Measurements from ENCODE around the gene AKR7A2. TPM values are rescaled to one million over a fixed set of nuclear protein-coding genes. Genes with fewer than 3 reads are reported as not detected.
A peak's percentile ranks its signal among the peaks of the same experiment; 100 is the strongest.
"Not testable (repeated sequence)": the region's sequence is repeated elsewhere in the genome, so short reads cannot be mapped to it uniquely, and the experiment has no call there.

The AKR7A2 gene
- total and polyA plus RNA-seq, 3 donors from 2014 or later, result 73.0 to 141 (median 83.3) TPM

DNA sequence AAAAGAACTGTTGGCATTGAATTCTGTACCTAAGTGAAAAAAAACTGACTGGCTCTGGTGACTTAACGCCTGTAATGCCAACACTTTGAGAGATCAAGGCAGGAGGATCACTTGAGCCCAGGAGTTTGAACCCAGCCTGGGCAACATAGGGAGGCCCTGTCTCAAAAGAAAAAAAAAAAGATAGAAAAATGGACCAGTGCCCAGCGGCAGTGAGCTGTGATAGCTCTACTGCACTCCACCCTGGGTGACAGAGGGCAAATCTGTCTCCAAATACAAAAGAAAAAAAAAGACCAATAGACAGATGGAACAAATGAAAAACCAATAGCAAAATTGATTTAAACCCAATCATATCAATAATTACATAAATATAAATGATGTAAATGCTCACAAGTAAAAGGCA, 22.7 kb downstream of the AKR7A2 start:
- intact Hi-C loops (cut with DNase I; ENCODE audit: low total_unique reads), result no loop called here

DNA sequence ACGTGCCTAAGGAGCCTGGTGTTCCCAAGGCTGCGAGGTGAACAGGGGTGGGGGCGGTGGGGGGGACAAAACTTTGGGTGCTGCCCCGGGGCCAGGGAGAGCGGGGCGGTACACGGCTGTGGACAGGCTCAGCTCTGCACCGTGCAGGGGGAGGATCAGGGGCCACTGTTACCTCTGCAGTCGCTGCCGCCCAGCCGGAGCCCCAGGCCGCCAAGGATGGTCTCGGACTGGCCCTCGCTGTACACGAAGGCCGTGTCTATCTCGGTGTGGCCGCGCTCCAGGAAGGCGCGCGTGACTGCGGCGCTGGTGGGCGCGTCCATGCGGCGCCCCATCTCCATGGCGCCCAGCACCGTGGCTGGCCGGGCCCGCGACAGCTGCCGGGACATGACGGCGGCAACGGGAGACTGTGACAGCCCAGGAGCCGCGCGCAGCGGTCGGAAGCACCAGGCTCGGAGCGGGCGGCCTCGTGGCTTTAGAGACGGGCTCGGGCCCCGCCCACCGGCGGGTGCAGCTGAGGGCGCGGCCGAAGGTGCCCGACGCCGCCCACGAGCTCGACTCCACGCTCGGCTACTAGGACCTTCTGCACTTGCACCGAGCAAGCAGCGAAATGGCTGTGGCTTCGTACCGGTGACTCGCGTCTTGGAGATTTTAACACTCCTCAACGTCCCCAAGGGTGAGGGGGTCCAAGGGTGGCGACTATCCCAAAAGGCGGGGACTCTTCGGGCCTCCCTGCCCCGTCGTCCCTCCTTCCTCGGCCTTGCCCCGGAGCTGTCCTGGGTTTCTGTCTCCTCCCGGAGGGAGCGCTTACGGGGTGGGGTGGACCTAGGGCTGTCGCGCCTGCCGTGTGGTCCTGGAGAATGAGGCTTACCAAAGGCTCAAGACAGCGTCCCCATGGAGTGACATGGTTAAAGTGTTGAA, 23.4 kb downstream of the AKR7A2 start, which contains the start of gene AKR7A3:
Gene AKR7A3 (minus strand): TSS at position 447 of the 918 bp plus-strand sequence. CDS start 61 bp downstream, at position 386.
- H3K4me3 ChIP-seq, result peak within 1 kb of the TSS in 1 of 2 donors; percentile 15
- peak; percentile 34 for DNase-seq
- H3K27ac ChIP-seq; H3K36me3 ChIP-seq (ENCODE audit: low read depth, missing control alignments); H3K27me3 ChIP-seq; H3K4me1 ChIP-seq; H3K9me3 ChIP-seq; intact Hi-C loops (cut with DNase I; ENCODE audit: low total_unique reads): not testable (repeated sequence)
- 34 to 50% methylated on average over 24 to 45 of the region's 82 CpGs for WGBS, 2 donors

More for the DNA sequence above, 22.7 kb downstream of the AKR7A2 start:
- Histone ChIP-seq H3K36me3 (ENCODE audit: low read depth, missing control alignments) (no peaks in the 10 kb centered on the region), H3K9me3 (no peaks in the 10 kb centered on the region), H3K27me3 (no peaks in the 10 kb centered on the region), H3K4me3 (no peak overlapping the region), H3K27ac (no peak overlapping the region), H3K4me1 (no peaks in the 10 kb centered on the region)
- TF ChIP-seq POLR2A (IDR thresholded peaks at IDR 0.05), result no peak
- TF ChIP-seq, protein P1, sequence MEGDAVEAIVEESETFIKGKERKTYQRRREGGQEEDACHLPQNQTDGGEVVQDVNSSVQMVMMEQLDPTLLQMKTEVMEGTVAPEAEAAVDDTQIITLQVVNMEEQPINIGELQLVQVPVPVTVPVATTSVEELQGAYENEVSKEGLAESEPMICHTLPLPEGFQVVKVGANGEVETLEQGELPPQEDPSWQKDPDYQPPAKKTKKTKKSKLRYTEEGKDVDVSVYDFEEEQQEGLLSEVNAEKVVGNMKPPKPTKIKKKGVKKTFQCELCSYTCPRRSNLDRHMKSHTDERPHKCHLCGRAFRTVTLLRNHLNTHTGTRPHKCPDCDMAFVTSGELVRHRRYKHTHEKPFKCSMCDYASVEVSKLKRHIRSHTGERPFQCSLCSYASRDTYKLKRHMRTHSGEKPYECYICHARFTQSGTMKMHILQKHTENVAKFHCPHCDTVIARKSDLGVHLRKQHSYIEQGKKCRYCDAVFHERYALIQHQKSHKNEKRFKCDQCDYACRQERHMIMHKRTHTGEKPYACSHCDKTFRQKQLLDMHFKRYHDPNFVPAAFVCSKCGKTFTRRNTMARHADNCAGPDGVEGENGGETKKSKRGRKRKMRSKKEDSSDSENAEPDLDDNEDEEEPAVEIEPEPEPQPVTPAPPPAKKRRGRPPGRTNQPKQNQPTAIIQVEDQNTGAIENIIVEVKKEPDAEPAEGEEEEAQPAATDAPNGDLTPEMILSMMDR (IDR thresholded peaks at IDR 0.05), result no peak
- no peak for DNase-seq
- 32 to 49% methylated on average over 2 of the region's 2 CpGs for WGBS, 2 donors

DNA sequence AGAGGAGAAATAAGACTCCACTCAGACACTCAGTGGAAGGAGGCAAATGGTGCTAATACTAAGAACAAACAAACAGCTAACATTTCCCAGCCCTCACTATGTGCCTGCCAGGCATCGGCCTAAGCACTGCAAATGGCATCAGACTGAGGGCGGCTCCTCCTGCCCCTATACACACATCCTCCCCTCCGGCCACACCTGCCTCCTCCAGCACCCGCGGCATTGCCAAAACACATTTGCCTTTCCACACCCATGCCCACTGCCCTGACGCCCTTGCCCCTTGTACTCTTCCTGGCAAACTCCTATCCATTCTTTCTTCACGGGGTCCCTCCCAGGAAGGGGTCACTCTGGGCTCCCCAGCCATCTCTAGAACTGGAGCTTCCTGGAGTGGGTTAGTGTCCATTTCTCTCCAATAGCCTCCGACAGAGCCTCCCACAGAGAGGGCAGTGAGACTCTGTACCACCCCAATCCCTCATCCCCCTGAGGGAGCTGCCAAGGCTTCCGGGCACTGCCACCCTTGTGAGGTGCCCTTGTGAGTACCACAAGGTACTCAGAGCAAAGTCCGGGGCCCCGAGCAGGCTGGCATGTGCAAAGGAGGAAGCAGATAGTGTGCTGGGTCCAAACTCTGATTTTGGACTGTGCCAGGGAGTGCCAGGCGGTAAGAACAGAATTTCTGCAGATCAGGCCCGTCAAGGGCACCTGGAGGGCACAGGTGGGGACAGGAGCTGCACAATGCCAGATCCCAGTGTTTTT, 24.3 kb downstream of the AKR7A2 start:
- no peaks in the 10 kb centered on the region for H3K9me3 ChIP-seq
- no peaks in the 10 kb centered on the region for H3K27me3 ChIP-seq
- no peak overlapping the region for H3K4me3 ChIP-seq
- no peak overlapping the region for H3K27ac ChIP-seq
- TF ChIP-seq, protein P1 (IDR thresholded peaks at IDR 0.05), result no peak
- no peak for TF ChIP-seq POLR2A (IDR thresholded peaks at IDR 0.05)
- intact Hi-C loops (cut with DNase I; ENCODE audit: low total_unique reads), result no loop called here
- no peaks in the 10 kb centered on the region for H3K36me3 ChIP-seq (ENCODE audit: low read depth, missing control alignments)
- 90 to 94% methylated on average over 11 to 13 of the region's 13 CpGs for WGBS, 2 donors
- no peak for DNase-seq
- H3K4me1 ChIP-seq, result no peaks in the 10 kb centered on the region

DNA sequence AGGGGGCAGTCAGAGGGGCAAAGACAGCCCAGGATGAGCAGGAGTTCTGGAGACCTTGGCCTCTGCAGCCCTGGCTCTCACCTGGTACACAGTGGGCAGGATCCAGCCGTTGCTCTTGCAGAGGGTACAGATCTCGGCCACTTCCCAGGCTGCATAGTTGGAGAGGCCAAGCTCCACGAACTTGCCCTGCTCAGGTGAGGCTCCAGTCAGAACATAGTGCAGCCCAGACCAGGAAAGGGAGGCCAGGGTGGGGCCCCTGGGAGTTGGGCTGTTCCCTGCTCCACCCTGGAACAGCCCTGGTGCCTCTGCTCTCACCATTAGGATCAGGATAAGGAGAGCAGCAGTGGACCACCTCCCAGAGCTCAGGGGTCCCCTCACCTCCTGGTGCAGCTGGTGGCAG, 26.1 kb downstream of the AKR7A2 start:
- 91% methylated on average over 3 of the region's 3 CpGs; no CpG with 5 or more reads in 1 of the 2 donors for WGBS, 2 donors
- H3K9me3 ChIP-seq; H3K4me3 ChIP-seq; H3K4me1 ChIP-seq; H3K27me3 ChIP-seq; H3K36me3 ChIP-seq (ENCODE audit: low read depth, missing control alignments); DNase-seq; intact Hi-C loops (cut with DNase I; ENCODE audit: low total_unique reads); H3K27ac ChIP-seq: not testable (repeated sequence)

DNA sequence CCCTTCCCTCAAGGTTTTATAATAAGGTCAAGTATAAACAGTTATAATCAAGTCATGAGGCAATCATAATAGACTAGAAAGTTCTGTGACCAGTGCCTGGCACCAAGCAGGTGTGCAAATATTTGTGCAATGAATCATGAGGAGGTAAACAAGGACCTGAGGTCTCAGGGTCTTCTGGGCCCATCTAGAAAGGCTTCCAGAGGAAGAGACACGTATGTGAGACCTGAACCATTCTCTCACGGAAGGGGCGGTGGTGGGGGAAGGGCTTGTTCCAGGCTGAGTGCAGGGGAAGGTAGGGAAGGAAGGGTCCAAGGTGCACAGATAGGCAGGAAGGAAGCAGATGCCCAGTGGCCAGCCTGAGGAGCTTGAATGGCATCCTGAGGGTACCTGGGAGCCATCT, 26.6 kb downstream of the AKR7A2 start:
- H3K27me3 ChIP-seq; H3K36me3 ChIP-seq (ENCODE audit: low read depth, missing control alignments); H3K27ac ChIP-seq; H3K9me3 ChIP-seq; H3K4me3 ChIP-seq; DNase-seq; H3K4me1 ChIP-seq; intact Hi-C loops (cut with DNase I; ENCODE audit: low total_unique reads): not testable (repeated sequence)
- WGBS, 2 donors, result 97% methylated on average over 3 of the region's 3 CpGs

DNA sequence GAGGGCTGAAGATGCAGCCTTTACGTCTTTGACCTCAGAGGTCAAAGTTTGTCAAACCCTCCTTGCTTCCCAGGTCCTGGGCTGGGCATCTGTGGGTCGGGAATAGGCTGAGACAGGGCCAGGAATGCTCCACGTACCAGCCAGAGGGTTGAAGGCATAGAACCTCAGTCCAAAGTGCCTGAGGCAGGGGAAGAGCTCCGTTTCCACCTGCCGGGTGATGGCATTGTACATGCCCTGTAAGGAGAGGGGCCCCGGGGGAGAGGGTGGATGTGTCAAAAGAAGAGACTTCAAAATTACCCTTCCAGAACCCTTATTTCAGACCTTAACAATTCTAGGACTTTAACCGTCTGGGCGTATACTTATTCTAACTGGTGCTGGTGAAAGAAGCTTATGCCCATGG, 27.1 kb downstream of the AKR7A2 start:
- Histone ChIP-seq H3K4me1 (no peaks in the 10 kb centered on the region), H3K27me3 (no peaks in the 10 kb centered on the region), H3K27ac (no peak overlapping the region), H3K36me3 (ENCODE audit: low read depth, missing control alignments) (no peaks in the 10 kb centered on the region), H3K4me3 (no peak overlapping the region), H3K9me3 (no peaks in the 10 kb centered on the region)
- intact Hi-C loops (cut with DNase I; ENCODE audit: low total_unique reads), result no loop called here
- 89 to 96% methylated on average over 7 to 8 of the region's 8 CpGs for WGBS, 2 donors
- TF ChIP-seq POLR2A (IDR thresholded peaks at IDR 0.05), result no peak
- TF ChIP-seq, protein P1 (IDR thresholded peaks at IDR 0.05), result no peak
- no peak for DNase-seq

All from testis (tissue), 3 donors.